Transverse colon (tissue), 4 donors: ENCODE results near the gene SERPINA9.

Experiments
- CTCF ChIP-seq, 5 experiments: fragments of 200-600 bp in 3 of 5; fragments of 450-650 bp in 2 of 5; sonication (generic) in 3 of 5; IDR thresholded peaks; 1 replicate in 2 of 5; 2 replicates in 3 of 5; pipeline ENCODE4 v1.5.1; 2016 to 2017; ENCODE audit warnings: antibody characterized with exemption in 5 of 5, inconsistent platforms in 3 of 5, mild to moderate bottlenecking in 2 of 5, moderate library complexity in 1 of 5
- POLR2A ChIP-seq: fragments of 450-650 bp; IDR thresholded peaks from one replicate; pipeline ENCODE4 v1.6.1; 2016; ENCODE audit warnings: antibody characterized with exemption, mild to moderate bottlenecking, moderate library complexity
- POLR2AphosphoS5 ChIP-seq, 3 donors: sonication (generic); formaldehyde crosslinking; IDR thresholded peaks; one replicate each; pipeline ENCODE4 v1.6.1; 2016; ENCODE audit warnings: antibody characterized with exemption in 3 of 3

GRCh38 chr14:94421316-94421715, 54.7 kb downstream of the SERPINA9 start:
- TF ChIP-seq CTCF (IDR thresholded peaks at IDR 0.05) (no peak), POLR2A (no peak), POLR2AphosphoS5 (IDR thresholded peaks at IDR 0.05) (no peak)
